Esophagus squamous epithelium (tissue), 5 donors: Measurements from ENCODE around the gene YLPM1. TPM values are rescaled to one million over a fixed set of nuclear protein-coding genes. Genes with fewer than 3 reads are reported as not detected.
A peak's percentile ranks its signal among the peaks of the same experiment; 100 is the strongest.

Experiments
- DNase-seq: peaks from one replicate; lab custom pipeline; 2025; lab: John Stamatoyannopoulos, UW
- H3K27ac ChIP-seq, 4 donors: fragments of 200-600 bp; sonication (generic); one replicate each; pipeline ENCODE4 v1.5.1; 2016 to 2019; ENCODE audit warnings: mild to moderate bottlenecking in 1 of 4
- H3K27me3 ChIP-seq, 4 donors: fragments of 200-600 bp; sonication (generic); 1 replicate in 3 of 4; 2 replicates in 1 of 4; pipeline versions ENCODE4 v1.5.1 to v1.6.0; 2017 to 2021; ENCODE audit warnings: antibody characterized with exemption in 1 of 4
- H3K36me3 ChIP-seq, 3 donors: fragments of 200-600 bp; sonication (generic); one replicate each; pipeline ENCODE4 v1.5.1; 2016 to 2019
- H3K4me1 ChIP-seq, 3 donors: fragments of 200-600 bp; sonication (generic); one replicate each; pipeline ENCODE4 v1.5.1; 2017 to 2019
- H3K4me3 ChIP-seq, 4 donors: fragments of 200-600 bp; sonication (generic); 1 replicate in 3 of 4; 2 replicates in 1 of 4; pipeline ENCODE4 v1.5.1; 2016 to 2019; ENCODE audit warnings: mild to moderate bottlenecking in 2 of 4, moderate library complexity in 1 of 4
- H3K9me3 ChIP-seq, 3 donors: fragments of 200-600 bp; sonication (generic); one replicate each; pipeline ENCODE4 v1.5.1; 2016 to 2019
- POLR2A ChIP-seq, 4 donors: fragments of 450-650 bp; IDR thresholded peaks; one replicate each; pipeline ENCODE4 v1.6.1; 2017; ENCODE audit warnings: antibody characterized with exemption in 4 of 4, mild to moderate bottlenecking in 4 of 4, moderate library complexity in 3 of 4
- WGBS, 2 donors: methylation state at CpG; one replicate each; pipeline ENCODE4 v1.1.5; 2018; 5-methylcytosine and 5-hydroxymethylcytosine counted together
- intact Hi-C: fragments of 100-400 bp; cut with DNase I; formaldehyde crosslinking; loops from one replicate; pipeline ENCODE4 v1.15.0; 2022
- total RNA-seq, 4 donors: library from RNA; depleted of rRNA; stranded (reverse); fragments of >200 nt; gene quantifications; one replicate each; pipeline ENCODE4 v1.1.0, GENCODE V29; 2016
- TF ChIP-seq, protein P1 (sequence below), 6 experiments: fragments of 450-650 bp in 4 of 6; fragments of 200-600 bp in 2 of 6; sonication (generic) in 2 of 6; IDR thresholded peaks; one replicate each; pipeline ENCODE4 v1.5.1; 2016 to 2019; ENCODE audit warnings: antibody characterized with exemption in 6 of 6, mild to moderate bottlenecking in 4 of 6, moderate library complexity in 4 of 6
- donor health status: DM: yes; HTN: yes; CAD: no.

YLPM1 gene
- total RNA-seq, 4 donors from 2014 or later, result 20.4 to 48.8 (median 28.2) TPM

DNA sequence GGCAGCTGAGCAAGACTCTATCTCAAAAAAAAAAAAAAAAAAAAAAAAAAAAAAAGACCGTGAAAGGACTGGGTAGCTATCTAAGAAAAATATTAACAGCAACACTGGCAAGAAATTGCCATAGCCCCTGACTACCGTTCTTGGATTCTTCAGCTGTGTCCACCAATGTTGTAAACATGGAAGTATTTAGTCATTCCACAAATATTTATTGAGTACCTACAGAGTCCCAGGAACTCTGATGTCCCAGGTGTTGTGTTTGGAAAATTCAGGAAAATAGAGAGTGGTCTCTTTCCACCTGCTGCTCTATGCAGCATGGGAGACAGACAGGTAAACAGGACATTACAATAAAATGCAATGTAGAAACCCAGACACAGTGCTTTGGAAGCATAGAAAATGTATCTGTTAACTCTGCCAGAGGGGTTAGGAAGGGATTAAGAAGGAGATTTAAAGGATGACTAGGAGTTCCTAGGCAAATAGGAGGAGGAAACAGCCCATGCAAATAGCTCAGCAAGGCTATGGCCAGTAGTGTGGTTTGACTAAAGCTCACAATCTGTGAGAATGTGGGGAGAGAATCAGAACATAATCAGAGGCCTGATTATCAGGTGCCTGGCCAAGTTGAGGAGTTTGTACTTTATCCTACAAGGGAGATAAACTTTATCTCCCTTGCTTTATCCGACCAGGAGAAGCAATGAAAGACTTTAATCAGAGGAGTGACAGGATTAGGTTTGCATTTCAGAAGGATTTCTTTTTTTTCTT, 116.5 kb downstream of the YLPM1 start:
- DNase-seq, result no peak
- H3K36me3 ChIP-seq, result no peaks in the 10 kb centered on the region
- 60 to 63% methylated on average over 3 of the region's 3 CpGs for WGBS, 2 donors
- peaks cover 10 to 43% (median 18%) of the 10 kb centered on the region in 3 donors for H3K4me1 ChIP-seq
- TF ChIP-seq, protein P1, sequence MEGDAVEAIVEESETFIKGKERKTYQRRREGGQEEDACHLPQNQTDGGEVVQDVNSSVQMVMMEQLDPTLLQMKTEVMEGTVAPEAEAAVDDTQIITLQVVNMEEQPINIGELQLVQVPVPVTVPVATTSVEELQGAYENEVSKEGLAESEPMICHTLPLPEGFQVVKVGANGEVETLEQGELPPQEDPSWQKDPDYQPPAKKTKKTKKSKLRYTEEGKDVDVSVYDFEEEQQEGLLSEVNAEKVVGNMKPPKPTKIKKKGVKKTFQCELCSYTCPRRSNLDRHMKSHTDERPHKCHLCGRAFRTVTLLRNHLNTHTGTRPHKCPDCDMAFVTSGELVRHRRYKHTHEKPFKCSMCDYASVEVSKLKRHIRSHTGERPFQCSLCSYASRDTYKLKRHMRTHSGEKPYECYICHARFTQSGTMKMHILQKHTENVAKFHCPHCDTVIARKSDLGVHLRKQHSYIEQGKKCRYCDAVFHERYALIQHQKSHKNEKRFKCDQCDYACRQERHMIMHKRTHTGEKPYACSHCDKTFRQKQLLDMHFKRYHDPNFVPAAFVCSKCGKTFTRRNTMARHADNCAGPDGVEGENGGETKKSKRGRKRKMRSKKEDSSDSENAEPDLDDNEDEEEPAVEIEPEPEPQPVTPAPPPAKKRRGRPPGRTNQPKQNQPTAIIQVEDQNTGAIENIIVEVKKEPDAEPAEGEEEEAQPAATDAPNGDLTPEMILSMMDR (IDR thresholded peaks at IDR 0.05), result no peak
- no peak for TF ChIP-seq POLR2A (IDR thresholded peaks at IDR 0.05)
- H3K27ac ChIP-seq, result no peak overlapping the region
- intact Hi-C loops, result no loop called here
- H3K9me3 ChIP-seq, result no peaks in the 10 kb centered on the region
- H3K4me3 ChIP-seq, result no peak overlapping the region
- H3K27me3 ChIP-seq, result no peaks in the 10 kb centered on the region

DNA sequence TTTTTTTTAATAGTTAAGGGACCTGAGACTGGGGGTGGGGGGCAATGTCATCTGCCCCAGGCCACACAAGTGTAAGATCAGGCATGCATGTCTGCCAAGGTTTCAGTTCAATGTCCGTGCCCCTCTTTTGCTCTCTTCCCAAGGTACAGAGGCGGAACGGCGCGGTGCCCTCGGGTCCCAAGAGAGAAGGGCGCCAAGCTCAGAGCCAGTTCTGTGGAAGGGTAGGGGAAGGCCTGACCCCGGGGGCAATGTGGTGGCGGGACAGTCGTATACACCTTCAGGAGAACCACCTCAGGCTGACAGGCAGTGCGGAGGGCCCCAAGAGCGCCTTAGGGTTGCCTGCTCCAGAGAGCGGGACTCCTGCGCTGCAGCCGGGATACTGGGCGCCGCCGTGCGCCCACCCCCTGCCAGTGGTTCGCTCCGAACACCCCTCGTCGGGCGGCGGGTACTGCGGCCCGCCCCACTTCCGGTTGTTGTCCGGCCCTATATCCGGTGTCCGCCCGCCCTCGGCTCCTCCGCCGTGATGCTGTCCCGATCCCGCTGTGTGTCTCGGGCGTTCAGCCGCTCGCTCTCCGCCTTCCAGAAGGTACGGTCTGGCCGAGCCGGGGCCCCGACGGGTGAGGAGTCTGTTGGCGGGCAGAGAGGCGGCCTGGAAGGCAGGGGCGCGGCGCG, 118.5 kb downstream of the YLPM1 start, which contains the start of gene DLST:
Gene DLST, plus strand, starts transcription at position 486 of the 672 bp plus-strand sequence. Its CDS starts 38 bp downstream, at position 524.
- WGBS, 2 donors, result 0 to 1% methylated on average over 11 to 15 of the region's 53 CpGs
- no peaks in the 10 kb centered on the region for H3K27me3 ChIP-seq
- peak within 1 kb of the TSS; percentile 77 to 99 (median 88) for H3K4me3 ChIP-seq
- H3K36me3 ChIP-seq, result peaks cover 0 to 15% (median 0%) of the 10 kb centered on the region in 3 donors
- peaks cover 10 to 63% (median 33%) of the 10 kb centered on the region in 3 donors for H3K4me1 ChIP-seq
- peak within 1 kb of the TSS; percentile 92 to 99 (median 98) for H3K27ac ChIP-seq
- TF ChIP-seq, protein P1 (IDR thresholded peaks at IDR 0.05), result peak in 3 of 6 experiments; percentile 2 to 21 (median 5)
- TF ChIP-seq POLR2A (IDR thresholded peaks at IDR 0.05), result peak in 2 of 4 donors; percentile 71 to 88
- no peak for DNase-seq
- H3K9me3 ChIP-seq, result no peaks in the 10 kb centered on the region
- intact Hi-C loops, result no loop called here

DNA sequence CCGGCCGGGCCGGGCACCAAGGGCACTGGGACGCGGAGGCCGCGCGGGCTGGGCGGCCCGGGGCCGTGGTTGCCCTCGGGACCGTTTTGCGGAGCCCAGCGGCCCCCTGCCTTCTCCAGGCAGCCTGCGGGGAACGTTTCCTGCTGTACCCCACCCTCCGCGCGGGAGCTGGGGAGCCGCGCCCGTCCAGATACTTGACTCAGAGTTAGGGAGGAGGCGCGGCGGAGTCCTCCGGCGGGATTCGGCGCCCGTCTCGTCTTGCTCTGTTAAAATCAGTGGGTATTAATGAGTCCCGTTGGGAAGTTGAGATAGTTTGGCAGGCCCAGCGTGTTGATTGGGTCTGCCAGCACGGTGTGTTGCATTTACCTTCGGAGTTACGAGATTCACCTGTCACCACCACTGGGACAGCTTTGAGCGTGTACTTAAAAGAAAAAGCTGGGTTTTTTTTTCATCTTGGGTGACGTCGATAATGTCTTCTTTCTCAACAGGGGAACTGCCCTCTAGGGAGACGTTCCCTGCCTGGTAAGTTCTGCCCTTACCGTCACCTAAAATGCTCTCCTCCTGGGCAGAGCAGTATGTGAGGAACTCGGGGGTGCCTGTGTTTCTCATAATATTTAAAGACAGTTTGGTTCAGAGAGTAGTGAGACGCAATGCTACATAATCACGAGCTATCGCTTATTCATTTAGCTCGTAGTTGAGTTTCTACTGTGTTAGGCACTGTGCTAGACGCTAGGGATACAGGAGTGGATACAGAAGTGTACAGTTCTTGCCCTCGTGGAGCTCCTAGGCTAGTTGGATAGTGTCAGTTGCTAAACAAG, 119.2 kb downstream of the YLPM1 start:
- WGBS, 2 donors, result 1% methylated on average over 15 to 17 of the region's 49 CpGs
- intact Hi-C loops, result no loop called here
- no peak for DNase-seq
- Histone ChIP-seq H3K4me3 (peak overlapping the region; percentile 77 to 99 (median 88)), H3K36me3 (peaks cover 0 to 23% (median 0%) of the 10 kb centered on the region in 3 donors), H3K4me1 (peaks cover 10 to 70% (median 39%) of the 10 kb centered on the region in 3 donors), H3K9me3 (no peaks in the 10 kb centered on the region), H3K27ac (peak overlapping the region; percentile 92 to 99 (median 98)), H3K27me3 (no peaks in the 10 kb centered on the region)
- TF ChIP-seq, protein P1 (IDR thresholded peaks at IDR 0.05), result peak in 1 of 6 experiments; percentile 2
- no peak for TF ChIP-seq POLR2A (IDR thresholded peaks at IDR 0.05)

Other genes starting within 250 kb of the YLPM1 start
- 10 to 100 TPM; 10.3 to 41.6 (median 17.0) TPM for gene LTBP2, start 151.1 kb upstream of the YLPM1 start, total RNA-seq
- 10 to 100 TPM; 17.0 to 21.6 (median 19.8) TPM for gene AREL1, start 50.2 kb upstream of the YLPM1 start, total RNA-seq
- gene FCF1, start 50.2 kb upstream of the YLPM1 start, total RNA-seq, result 10 to 100 TPM; 27.9 to 39.5 (median 30.2) TPM
- gene PROX2, start 112.8 kb downstream of the YLPM1 start, total RNA-seq, result not detected
- 10 to 100 TPM; 54.9 to 87.0 (median 69.0) TPM for gene DLST, start 118.6 kb downstream of the YLPM1 start, total RNA-seq
- gene RPS6KL1, start 159.9 kb downstream of the YLPM1 start, total RNA-seq, result 1 to 10 TPM in 3 of 4 donors, under 1 TPM in 1; 0.83 to 1.7 (median 1.3) TPM
- gene PGF, start 192.3 kb downstream of the YLPM1 start, total RNA-seq, result 10 to 100 TPM in 1 of 4 donors, 1 to 10 TPM in 3; 1.6 to 42.3 (median 6.2) TPM
- gene EIF2B2, start 239.6 kb downstream of the YLPM1 start, total RNA-seq, result 10 to 100 TPM; 27.8 to 41.0 (median 39.0) TPM